Adrenal gland (tissue), 12 donors: ENCODE results near the gene SLC35D3. TPM values are rescaled to one million over a fixed set of nuclear protein-coding genes. Genes with fewer than 3 reads are reported as not detected.

Experiments
- DNase-seq, 7 donors: peaks; one replicate each; pipeline ENCODE4 v3.0.0-alpha.2; 2019 to 2020
- H3K27ac ChIP-seq, 5 donors: fragments of 200-600 bp; sonication (generic) in 4 of 5; 1 replicate in 3 of 5; 2 replicates in 2 of 5; pipeline versions ENCODE4 v1.5.1 to v1.8.0; 2016 to 2020; ENCODE audit warnings: mild to moderate bottlenecking in 1 of 5
- H3K27me3 ChIP-seq: fragments of 200-600 bp; 2 replicates; pipeline ENCODE4 v1.8.0; 2021
- H3K36me3 ChIP-seq, 2 donors: fragments of 200-600 bp; replicated peaks in 1 of 2; 1 replicate in 1 of 2; 2 replicates in 1 of 2; pipeline versions ENCODE4 v1.5.1 to v1.8.0; 2018 to 2022
- H3K4me1 ChIP-seq, 2 donors: fragments of 200-600 bp; replicated peaks in 1 of 2; 1 replicate in 1 of 2; 2 replicates in 1 of 2; pipeline versions ENCODE4 v1.5.1 to v1.8.0; 2018 to 2021
- H3K4me3 ChIP-seq, 4 donors: fragments of 200-600 bp; sonication (generic) in 3 of 4; one replicate each; pipeline ENCODE4 v1.5.1; 2016 to 2018
- H3K9me3 ChIP-seq, 3 donors: fragments of 200-600 bp; sonication (generic) in 1 of 3; replicated peaks in 1 of 3; 1 replicate in 2 of 3; 2 replicates in 1 of 3; pipeline versions ENCODE4 v1.5.1 to v1.8.0; 2016 to 2021
- POLR2A ChIP-seq, 2 donors: fragments of 450-650 bp; IDR thresholded peaks; one replicate each; pipeline ENCODE4 v1.6.1; 2017; ENCODE audit warnings: antibody characterized with exemption in 2 of 2, mild to moderate bottlenecking in 2 of 2, moderate library complexity in 1 of 2
- WGBS, 4 donors: extraction: QIAGEN DNeasy Blood & Tissue Kit in 2 of 4; methylation state at CpG; one replicate each; pipeline versions ENCODE4 v1.1.5 to v1.1.7; 2013 to 2017; 5-methylcytosine and 5-hydroxymethylcytosine counted together
- intact Hi-C, 2 donors: fragments of 100-400 bp; cut with DNase I; formaldehyde crosslinking; loops; one replicate each; pipeline versions ENCODE4 v1.14.1 to v1.15.0; 2022 to 2023
- polyA plus RNA-seq, 3 donors: library from polyadenylated mRNA; stranded (reverse); fragments of 200-250 nt in 2 of 3; fragments of 350-450 nt in 1 of 3; fragmentation: Illumina TruSeq in 1 of 3; extraction: RNeasy Lipid Tissue Mini Kit (QIAGEN cat#74804) in 1 of 3; gene quantifications; one replicate each; pipeline ENCODE4 v1.2.3, GENCODE V29; 2013 to 2014
- total RNA-seq, 9 donors: library from RNA; depleted of rRNA in 4 of 9; stranded (reverse); fragments of >200 nt in 4 of 9; fragments of 120-200 nt in 1 of 9; fragmentation: NEBNext Ultra II Directional in 1 of 9; extraction: Animal tissue kit (Norgen Biotek cat#: 25700) in 1 of 9; gene quantifications; one replicate each; pipeline versions ENCODE4 v1.1.0 to v1.2.4, GENCODE V29; 2013 to 2023
- TF ChIP-seq, protein P1 (sequence below), 6 experiments: fragments of 450-650 bp in 4 of 6; fragments of 200-600 bp in 2 of 6; sonication (generic) in 1 of 6; IDR thresholded peaks; 1 replicate in 5 of 6; 2 replicates in 1 of 6; pipeline versions ENCODE4 v1.5.1 to v1.8.0; 2016 to 2021; ENCODE audit warnings: antibody characterized with exemption in 6 of 6, mild to moderate bottlenecking in 2 of 6, moderate library complexity in 1 of 6
- donor health status: healthy with polysubstance abuse.
- donor health status: Bipolar disorder and iron deficiency.
- donor health status: DM: yes; HTN: yes; CAD: no.
- donor health status: DM: no; HTN: no; CAD: no.
- donor health status: DM: no; HTN: no; CAD: no.
- donor health status: DM: yes; HTN: yes; CAD: no.

SLC35D3 gene
- total and polyA plus RNA-seq, 12 donors: 0.06 to 4.8 (median 0.55) TPM; not detected in 4

DNA sequence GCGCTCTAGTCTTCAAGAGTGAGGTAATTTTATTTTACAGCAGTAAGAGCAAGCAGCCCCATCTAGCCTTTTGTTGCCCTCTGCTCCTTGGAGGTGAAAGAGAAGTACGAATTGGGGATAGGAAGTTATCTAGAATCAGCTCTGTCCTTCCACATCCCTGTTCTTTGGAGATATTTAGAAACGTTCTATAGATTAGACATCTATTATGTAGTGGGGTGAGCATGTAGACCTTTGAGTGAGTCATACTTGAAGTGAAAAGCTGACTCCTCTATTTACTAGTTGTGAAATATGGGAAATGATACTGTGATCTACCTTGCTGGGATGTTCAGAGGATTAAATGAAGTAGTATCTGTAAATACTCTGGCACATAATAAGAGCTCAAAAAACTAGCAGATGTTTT lies 36.0 kb upstream of the SLC35D3 start:
- intact Hi-C loops: no loop called here
- 77 to 85% (median 80%) methylated on average over 3 of the region's 3 CpGs for WGBS, 4 donors
- Histone ChIP-seq H3K27ac (no peak overlapping the region), H3K9me3 (no peaks in the 10 kb centered on the region), H3K36me3 (no peaks in the 10 kb centered on the region), H3K27me3 (no peaks in the 10 kb centered on the region), H3K4me1 (peaks cover 0 to 3% of the 10 kb centered on the region in 2 donors), H3K4me3 (no peak overlapping the region)
- DNase-seq: no peak
- TF ChIP-seq, protein P1, sequence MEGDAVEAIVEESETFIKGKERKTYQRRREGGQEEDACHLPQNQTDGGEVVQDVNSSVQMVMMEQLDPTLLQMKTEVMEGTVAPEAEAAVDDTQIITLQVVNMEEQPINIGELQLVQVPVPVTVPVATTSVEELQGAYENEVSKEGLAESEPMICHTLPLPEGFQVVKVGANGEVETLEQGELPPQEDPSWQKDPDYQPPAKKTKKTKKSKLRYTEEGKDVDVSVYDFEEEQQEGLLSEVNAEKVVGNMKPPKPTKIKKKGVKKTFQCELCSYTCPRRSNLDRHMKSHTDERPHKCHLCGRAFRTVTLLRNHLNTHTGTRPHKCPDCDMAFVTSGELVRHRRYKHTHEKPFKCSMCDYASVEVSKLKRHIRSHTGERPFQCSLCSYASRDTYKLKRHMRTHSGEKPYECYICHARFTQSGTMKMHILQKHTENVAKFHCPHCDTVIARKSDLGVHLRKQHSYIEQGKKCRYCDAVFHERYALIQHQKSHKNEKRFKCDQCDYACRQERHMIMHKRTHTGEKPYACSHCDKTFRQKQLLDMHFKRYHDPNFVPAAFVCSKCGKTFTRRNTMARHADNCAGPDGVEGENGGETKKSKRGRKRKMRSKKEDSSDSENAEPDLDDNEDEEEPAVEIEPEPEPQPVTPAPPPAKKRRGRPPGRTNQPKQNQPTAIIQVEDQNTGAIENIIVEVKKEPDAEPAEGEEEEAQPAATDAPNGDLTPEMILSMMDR (IDR thresholded peaks at IDR 0.05): no peak
- TF ChIP-seq POLR2A (IDR thresholded peaks at IDR 0.05): no peak

DNA sequence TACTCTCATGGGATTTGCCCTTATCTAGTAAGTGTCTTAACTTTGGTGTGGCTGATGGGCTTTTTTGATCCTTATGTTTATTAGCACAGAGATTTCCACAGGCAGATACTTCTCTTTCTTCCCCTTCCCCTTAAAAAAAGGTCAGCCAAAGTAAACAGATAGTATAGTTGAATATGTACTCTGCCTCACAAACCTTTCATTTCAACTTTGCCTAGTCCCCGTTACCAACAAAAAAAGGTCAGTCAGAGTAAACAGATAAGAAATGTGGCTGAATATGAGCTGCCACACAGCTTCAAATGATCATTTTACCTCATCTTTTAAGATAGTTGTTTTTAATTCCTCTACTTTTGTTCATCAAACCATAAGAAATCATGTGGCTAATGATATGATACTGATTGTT lies 34.1 kb upstream of the SLC35D3 start:
- intact Hi-C loops: no loop called here
- H3K4me1 ChIP-seq: no peaks in the 10 kb centered on the region
- no peaks in the 10 kb centered on the region for H3K36me3 ChIP-seq
- H3K4me3 ChIP-seq: no peak overlapping the region
- H3K9me3 ChIP-seq: no peaks in the 10 kb centered on the region
- no peak overlapping the region for H3K27ac ChIP-seq
- WGBS, 4 donors: 39 to 58% (median 53%) methylated on average over 1 of the region's 1 CpG
- TF ChIP-seq POLR2A (IDR thresholded peaks at IDR 0.05): no peak
- TF ChIP-seq, protein P1 (IDR thresholded peaks at IDR 0.05): no peak
- no peak for DNase-seq
- no peaks in the 10 kb centered on the region for H3K27me3 ChIP-seq

- DNase-seq: no peak
- H3K4me3 ChIP-seq: no peak overlapping the region
- intact Hi-C loops: no loop called here
- no peaks in the 10 kb centered on the region for H3K36me3 ChIP-seq
- WGBS, 4 donors: 79 to 88% (median 82%) methylated on average over 6 of the region's 6 CpGs
- no peaks in the 10 kb centered on the region for H3K27me3 ChIP-seq
- TF ChIP-seq, protein P1 (IDR thresholded peaks at IDR 0.05): no peak
- TF ChIP-seq POLR2A (IDR thresholded peaks at IDR 0.05): no peak
- no peaks in the 10 kb centered on the region for H3K4me1 ChIP-seq
- H3K27ac ChIP-seq: no peak overlapping the region
- H3K9me3 ChIP-seq: no peaks in the 10 kb centered on the region
Observed at GRCh38 chr6:136889271-136890193, 32.6 kb upstream of the SLC35D3 start.

DNA sequence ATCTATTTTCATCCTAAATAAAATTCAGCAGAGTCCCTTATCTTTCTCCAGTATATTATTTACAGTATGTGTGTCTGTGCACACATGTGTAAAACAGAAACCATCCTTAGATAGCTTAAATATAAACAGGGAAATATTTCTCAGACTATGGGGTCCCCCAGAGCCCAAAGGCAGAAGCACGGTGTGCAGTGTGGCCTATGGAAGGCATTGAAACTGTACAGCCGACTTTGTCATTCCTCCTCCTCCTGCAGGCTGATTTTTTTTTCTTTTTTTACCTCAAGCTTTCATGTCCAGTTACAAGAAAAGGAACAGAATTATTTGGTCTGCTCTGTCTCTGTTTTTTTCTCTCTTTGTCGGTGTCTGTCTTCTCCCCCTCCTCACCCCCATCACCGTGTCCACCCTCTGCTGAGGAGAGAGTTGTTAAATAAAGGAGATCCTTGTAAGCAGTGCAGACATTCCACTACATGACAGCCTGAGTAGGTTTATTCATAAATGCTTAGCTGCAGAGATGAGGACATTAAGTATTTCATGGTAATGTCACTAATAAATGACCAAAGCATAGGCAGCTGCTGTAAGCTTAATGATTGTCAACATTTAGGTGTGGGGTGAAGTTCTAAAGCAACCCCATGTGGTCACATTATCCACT lies 31.8 kb upstream of the SLC35D3 start:
- Histone ChIP-seq H3K27ac (no peak overlapping the region), H3K4me3 (no peak overlapping the region), H3K36me3 (no peaks in the 10 kb centered on the region), H3K9me3 (no peaks in the 10 kb centered on the region), H3K27me3 (no peaks in the 10 kb centered on the region), H3K4me1 (no peaks in the 10 kb centered on the region)
- no peak for DNase-seq
- WGBS, 4 donors: 88 to 89% (median 89%) methylated on average over 4 of the region's 4 CpGs
- intact Hi-C loops: no loop called here
- TF ChIP-seq, protein P1 (IDR thresholded peaks at IDR 0.05): no peak
- TF ChIP-seq POLR2A (IDR thresholded peaks at IDR 0.05): no peak
